Fibroblast of lung (primary cell): ENCODE results near the gene RNF223. TPM values are rescaled to one million over a fixed set of nuclear protein-coding genes. Genes with fewer than 3 reads are reported as not detected.

Experiments
- DNase-seq, 2 donors: peaks; one replicate each; pipeline versions ENCODE4 v3.0.0 to v3.0.0-alpha.2; 2010; ENCODE audit warnings: low read depth in 2 of 2
- H2AFZ ChIP-seq: 2 replicates; pipeline ENCODE4 v1.5.1; 2012; ENCODE audit warnings: low read length, control low read depth, inconsistent platforms
- H3K27ac ChIP-seq: 2 replicates; pipeline ENCODE4 v1.5.1; 2011; ENCODE audit warnings: low read length, control low read depth; ENCODE audit not compliant: insufficient read depth
- H3K27me3 ChIP-seq: 2 replicates; pipeline ENCODE4 v1.5.1; 2011; ENCODE audit warnings: mild to moderate bottlenecking, low read length; ENCODE audit not compliant: control insufficient read depth, insufficient read depth
- H3K36me3 ChIP-seq: 2 replicates; pipeline ENCODE4 v1.5.1; 2011; ENCODE audit warnings: low read length; ENCODE audit not compliant: control insufficient read depth, insufficient read depth
- H3K4me1 ChIP-seq: 2 replicates; pipeline ENCODE4 v1.5.1; 2011; ENCODE audit warnings: low read length; ENCODE audit not compliant: control insufficient read depth, insufficient read depth; ENCODE audit errors: extremely low read depth
- H3K4me2 ChIP-seq: 2 replicates; pipeline ENCODE4 v1.5.1; 2011; ENCODE audit warnings: low read length, control low read depth; ENCODE audit not compliant: insufficient read depth; ENCODE audit errors: extremely low read depth
- H3K4me3 ChIP-seq, 4 experiments: fragments of 200-600 bp in 1 of 4; sonication (generic) in 1 of 4; replicated peaks in 1 of 4; 2 replicates each; pipeline ENCODE4 v1.5.1; 2011 to 2016; ENCODE audit warnings: low read length in 4 of 4, low read depth in 3 of 4, mild to moderate bottlenecking in 3 of 4, control low read depth in 2 of 4, inconsistent platforms in 1 of 4, mixed read lengths in 1 of 4; ENCODE audit not compliant: insufficient read depth in 1 of 4; ENCODE audit errors: control extremely low read depth in 1 of 4
- H3K79me2 ChIP-seq: 2 replicates; pipeline ENCODE4 v1.5.1; 2012; ENCODE audit warnings: mild to moderate bottlenecking, low read length, inconsistent platforms; ENCODE audit not compliant: control insufficient read depth, insufficient read depth
- H3K9ac ChIP-seq: 2 replicates; pipeline ENCODE4 v1.5.1; 2011; ENCODE audit warnings: mild to moderate bottlenecking, low read length, control low read depth; ENCODE audit not compliant: insufficient read depth
- H3K9me3 ChIP-seq: 2 replicates; pipeline ENCODE4 v1.5.1; 2012; ENCODE audit warnings: low read depth, low read length; ENCODE audit not compliant: control insufficient read depth, insufficient read depth
- H4K20me1 ChIP-seq: 2 replicates; pipeline ENCODE4 v1.5.1; 2011; ENCODE audit warnings: low read length; ENCODE audit not compliant: control insufficient read depth, insufficient read depth; ENCODE audit errors: extremely low read depth
- EZH2 ChIP-seq: IDR thresholded peaks from 2 replicates; pipeline ENCODE4 v1.5.1; 2012; ENCODE audit warnings: low read length, control low read depth, mild to moderate bottlenecking; ENCODE audit errors: missing control alignments
- polyA plus RNA-seq, 2 donors: library from polyadenylated mRNA; depleted of rRNA in 1 of 2; stranded (reverse) in 1 of 2; unstranded in 1 of 2; fragments of >200 nt; gene quantifications; 2 replicates each; pipeline ENCODE4 v1.2.1, GENCODE V29; 2011 to 2012; ENCODE audit warnings: missing spikeins in 1 of 2
- total RNA-seq: library from RNA; depleted of rRNA; stranded (reverse); fragments of >200 nt; gene quantifications from 2 replicates; pipeline ENCODE4 v1.2.1, GENCODE V29; 2014
- TF ChIP-seq, protein P1 (sequence below), 2 donors: IDR thresholded peaks in 1 of 2; conservative IDR thresholded peaks in 1 of 2; 1 replicate in 1 of 2; 2 replicates in 1 of 2; pipeline ENCODE4 v1.5.1; 2011 to 2012; ENCODE audit warnings: low read length in 2 of 2, control low read depth in 1 of 2, inconsistent platforms in 1 of 2, low read depth in 1 of 2, mild to moderate bottlenecking in 1 of 2

Gene RNF223
- total and polyA plus RNA-seq, 2 donors (not counting 1 experiment from before 2014, with no cell fraction given), result not detected

DNA sequence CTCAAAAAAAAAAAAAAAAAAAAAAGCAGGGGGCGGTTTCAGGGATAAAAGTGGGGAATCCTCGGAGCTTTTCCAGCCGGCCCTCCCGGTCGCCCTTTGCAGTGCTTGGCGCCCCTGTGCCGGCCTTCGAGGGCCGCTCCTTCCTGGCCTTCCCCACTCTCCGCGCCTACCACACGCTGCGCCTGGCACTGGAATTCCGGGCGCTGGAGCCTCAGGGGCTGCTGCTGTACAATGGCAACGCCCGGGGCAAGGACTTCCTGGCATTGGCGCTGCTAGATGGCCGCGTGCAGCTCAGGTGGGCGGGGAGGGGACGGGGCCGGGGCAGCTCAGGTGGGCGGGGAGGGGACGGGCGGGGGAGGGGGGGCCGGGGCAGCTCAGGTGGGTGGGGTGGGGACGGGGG lies 25.3 kb downstream of the RNF223 start:
- DNase-seq, result no peak
- Histone ChIP-seq H3K79me2 (no peaks in the 10 kb centered on the region), H3K4me3 (no peak overlapping the region), H3K4me1 (no peaks in the 10 kb centered on the region), H3K27me3 (no peaks in the 10 kb centered on the region), H4K20me1 (no peaks in the 10 kb centered on the region), H3K27ac (no peak overlapping the region), H2AFZ (no peak overlapping the region), H3K4me2 (no peak overlapping the region), H3K9ac (no peak overlapping the region), H3K9me3 (no peaks in the 10 kb centered on the region), H3K36me3 (peaks cover 7% of the 10 kb centered on the region)
- TF ChIP-seq, protein P1, sequence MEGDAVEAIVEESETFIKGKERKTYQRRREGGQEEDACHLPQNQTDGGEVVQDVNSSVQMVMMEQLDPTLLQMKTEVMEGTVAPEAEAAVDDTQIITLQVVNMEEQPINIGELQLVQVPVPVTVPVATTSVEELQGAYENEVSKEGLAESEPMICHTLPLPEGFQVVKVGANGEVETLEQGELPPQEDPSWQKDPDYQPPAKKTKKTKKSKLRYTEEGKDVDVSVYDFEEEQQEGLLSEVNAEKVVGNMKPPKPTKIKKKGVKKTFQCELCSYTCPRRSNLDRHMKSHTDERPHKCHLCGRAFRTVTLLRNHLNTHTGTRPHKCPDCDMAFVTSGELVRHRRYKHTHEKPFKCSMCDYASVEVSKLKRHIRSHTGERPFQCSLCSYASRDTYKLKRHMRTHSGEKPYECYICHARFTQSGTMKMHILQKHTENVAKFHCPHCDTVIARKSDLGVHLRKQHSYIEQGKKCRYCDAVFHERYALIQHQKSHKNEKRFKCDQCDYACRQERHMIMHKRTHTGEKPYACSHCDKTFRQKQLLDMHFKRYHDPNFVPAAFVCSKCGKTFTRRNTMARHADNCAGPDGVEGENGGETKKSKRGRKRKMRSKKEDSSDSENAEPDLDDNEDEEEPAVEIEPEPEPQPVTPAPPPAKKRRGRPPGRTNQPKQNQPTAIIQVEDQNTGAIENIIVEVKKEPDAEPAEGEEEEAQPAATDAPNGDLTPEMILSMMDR (conservative IDR thresholded peaks at IDR 0.05 in 1 of 2, IDR thresholded peaks at IDR 0.05 in 1 of 2; ENCODE audit: low read depth in 1 of 2, low read length in 2 of 2), result no peak
- TF ChIP-seq EZH2, result no peak

DNA sequence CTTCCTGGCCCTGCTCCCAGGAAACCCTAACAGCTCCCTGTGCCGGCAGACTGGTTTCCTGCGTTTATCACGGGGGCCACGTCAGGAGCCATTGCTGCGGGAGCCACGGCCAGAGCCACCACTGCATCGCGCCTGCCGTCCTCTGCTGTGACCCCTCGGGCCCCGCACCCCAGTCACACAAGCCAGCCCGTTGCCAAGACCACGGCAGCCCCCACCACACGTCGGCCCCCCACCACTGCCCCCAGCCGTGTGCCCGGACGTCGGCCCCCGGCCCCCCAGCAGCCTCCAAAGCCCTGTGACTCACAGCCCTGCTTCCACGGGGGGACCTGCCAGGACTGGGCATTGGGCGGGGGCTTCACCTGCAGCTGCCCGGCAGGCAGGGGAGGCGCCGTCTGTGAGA lies 26.1 kb downstream of the RNF223 start:
- DNase-seq, result no peak
- H4K20me1 ChIP-seq, result no peaks in the 10 kb centered on the region
- no peaks in the 10 kb centered on the region for H3K9me3 ChIP-seq
- H3K36me3 ChIP-seq, result peaks cover 5% of the 10 kb centered on the region
- no peak overlapping the region for H3K4me3 ChIP-seq
- H3K9ac ChIP-seq, result no peak overlapping the region
- TF ChIP-seq, protein P1 (conservative IDR thresholded peaks at IDR 0.05 in 1 of 2, IDR thresholded peaks at IDR 0.05 in 1 of 2; ENCODE audit: low read depth in 1 of 2, low read length in 2 of 2), result no peak
- TF ChIP-seq EZH2, result no peak
- no peak overlapping the region for H2AFZ ChIP-seq
- H3K27me3 ChIP-seq, result no peaks in the 10 kb centered on the region
- no peak overlapping the region for H3K4me2 ChIP-seq
- H3K4me1 ChIP-seq, result no peaks in the 10 kb centered on the region
- H3K27ac ChIP-seq, result no peak overlapping the region
- no peaks in the 10 kb centered on the region for H3K79me2 ChIP-seq

DNA sequence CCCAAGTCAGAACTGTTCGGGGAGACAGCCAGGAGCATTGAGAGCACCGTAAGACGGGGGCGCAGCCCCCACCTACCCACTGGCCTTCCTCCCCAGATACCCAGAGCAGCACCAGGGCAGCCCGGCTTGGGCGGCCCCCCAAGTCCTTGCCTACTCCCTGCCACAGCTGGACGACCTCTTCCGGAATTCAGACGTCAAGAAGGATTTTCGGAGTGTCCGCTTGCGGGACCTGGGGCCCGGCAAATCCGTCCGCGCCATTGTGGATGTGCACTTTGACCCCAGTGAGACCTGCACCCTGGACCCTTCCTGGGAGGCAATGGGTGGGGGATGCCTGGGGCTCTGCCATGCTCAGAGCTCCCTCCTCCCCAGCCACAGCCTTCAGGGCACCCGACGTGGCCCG lies 26.7 kb downstream of the RNF223 start:
- Histone ChIP-seq H3K36me3 (peaks cover 8% of the 10 kb centered on the region), H3K4me1 (no peaks in the 10 kb centered on the region), H3K4me2 (no peak overlapping the region), H4K20me1 (no peaks in the 10 kb centered on the region), H3K27ac (no peak overlapping the region), H3K9me3 (no peaks in the 10 kb centered on the region), H3K27me3 (no peaks in the 10 kb centered on the region), H3K9ac (no peak overlapping the region), H3K4me3 (no peak overlapping the region), H2AFZ (no peak overlapping the region), H3K79me2 (no peaks in the 10 kb centered on the region)
- DNase-seq, result no peak
- no peak for TF ChIP-seq EZH2
- TF ChIP-seq, protein P1 (conservative IDR thresholded peaks at IDR 0.05 in 1 of 2, IDR thresholded peaks at IDR 0.05 in 1 of 2; ENCODE audit: low read depth in 1 of 2, low read length in 2 of 2), result no peak
